GM12873 (cell line): Measurements from ENCODE around the gene GGA2.

Experiments
- TF ChIP-seq, protein P1 (sequence below): IDR thresholded peaks from 2 replicates; pipeline ENCODE4 v1.5.1; 2012; ENCODE audit warnings: low read depth, mild to moderate bottlenecking, moderate library complexity, low read length, control low read depth; ENCODE audit not compliant: insufficient read depth; ENCODE audit errors: missing control alignments

Gene GGA2

DNA sequence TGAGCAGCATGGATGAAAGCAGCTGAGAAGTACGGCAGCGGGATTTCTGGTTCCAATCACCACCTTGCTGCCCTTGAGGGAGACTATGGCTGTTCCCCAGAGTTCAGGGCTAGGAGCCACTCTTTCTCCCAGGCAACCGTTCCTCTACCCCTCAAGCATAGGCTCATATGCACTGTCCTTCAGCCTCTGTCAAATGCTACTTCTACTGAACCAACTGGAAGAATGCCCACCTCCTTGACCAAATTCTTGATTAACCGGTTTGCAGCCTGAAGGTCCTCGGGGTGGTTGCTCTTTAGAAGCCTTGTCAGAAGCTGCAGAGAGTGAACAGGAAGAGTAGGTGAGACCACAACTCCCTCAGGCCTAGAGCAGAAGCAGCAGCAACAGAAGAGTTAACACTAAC lies 23.8 kb downstream of the GGA2 start:
- TF ChIP-seq, protein P1, sequence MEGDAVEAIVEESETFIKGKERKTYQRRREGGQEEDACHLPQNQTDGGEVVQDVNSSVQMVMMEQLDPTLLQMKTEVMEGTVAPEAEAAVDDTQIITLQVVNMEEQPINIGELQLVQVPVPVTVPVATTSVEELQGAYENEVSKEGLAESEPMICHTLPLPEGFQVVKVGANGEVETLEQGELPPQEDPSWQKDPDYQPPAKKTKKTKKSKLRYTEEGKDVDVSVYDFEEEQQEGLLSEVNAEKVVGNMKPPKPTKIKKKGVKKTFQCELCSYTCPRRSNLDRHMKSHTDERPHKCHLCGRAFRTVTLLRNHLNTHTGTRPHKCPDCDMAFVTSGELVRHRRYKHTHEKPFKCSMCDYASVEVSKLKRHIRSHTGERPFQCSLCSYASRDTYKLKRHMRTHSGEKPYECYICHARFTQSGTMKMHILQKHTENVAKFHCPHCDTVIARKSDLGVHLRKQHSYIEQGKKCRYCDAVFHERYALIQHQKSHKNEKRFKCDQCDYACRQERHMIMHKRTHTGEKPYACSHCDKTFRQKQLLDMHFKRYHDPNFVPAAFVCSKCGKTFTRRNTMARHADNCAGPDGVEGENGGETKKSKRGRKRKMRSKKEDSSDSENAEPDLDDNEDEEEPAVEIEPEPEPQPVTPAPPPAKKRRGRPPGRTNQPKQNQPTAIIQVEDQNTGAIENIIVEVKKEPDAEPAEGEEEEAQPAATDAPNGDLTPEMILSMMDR = no peak

DNA sequence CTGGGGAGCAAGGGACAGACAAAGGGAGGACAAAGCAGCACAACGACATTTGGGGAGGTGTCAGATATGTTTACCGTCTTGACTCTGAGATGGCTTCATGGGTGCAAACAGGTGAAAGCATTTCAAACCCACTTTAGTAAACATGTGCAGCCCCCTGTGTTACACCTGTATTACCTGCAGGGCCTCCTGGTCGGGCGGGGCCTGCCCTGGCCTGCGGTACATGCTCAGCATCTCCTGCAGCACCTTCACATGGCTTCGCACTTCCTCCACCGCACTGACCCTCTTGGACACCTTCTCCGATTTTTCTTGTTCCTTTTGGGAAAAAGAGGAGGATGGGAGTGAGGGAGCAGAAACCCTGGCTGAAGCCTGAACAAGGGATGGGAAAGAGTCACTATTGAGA lies 24.5 kb downstream of the GGA2 start:
- TF ChIP-seq, protein P1 = no peak

DNA sequence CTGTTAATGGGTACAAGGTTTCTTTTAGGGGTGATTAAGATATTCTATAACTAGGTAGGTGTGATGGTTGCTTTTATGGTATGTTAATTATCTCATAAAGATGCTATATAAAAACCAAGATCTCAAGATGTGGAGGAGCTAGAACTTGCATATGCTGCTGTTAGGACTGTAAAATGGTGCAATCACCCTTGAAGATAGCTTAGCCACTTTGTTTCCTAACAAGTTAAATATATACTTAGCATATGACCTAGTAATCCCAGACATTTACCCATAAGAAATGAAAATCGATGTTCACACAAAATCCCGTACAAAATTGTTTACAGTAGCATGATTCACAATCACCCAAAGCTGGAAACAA lies 25.1 kb downstream of the GGA2 start:
- TF ChIP-seq, protein P1 = no peak

DNA sequence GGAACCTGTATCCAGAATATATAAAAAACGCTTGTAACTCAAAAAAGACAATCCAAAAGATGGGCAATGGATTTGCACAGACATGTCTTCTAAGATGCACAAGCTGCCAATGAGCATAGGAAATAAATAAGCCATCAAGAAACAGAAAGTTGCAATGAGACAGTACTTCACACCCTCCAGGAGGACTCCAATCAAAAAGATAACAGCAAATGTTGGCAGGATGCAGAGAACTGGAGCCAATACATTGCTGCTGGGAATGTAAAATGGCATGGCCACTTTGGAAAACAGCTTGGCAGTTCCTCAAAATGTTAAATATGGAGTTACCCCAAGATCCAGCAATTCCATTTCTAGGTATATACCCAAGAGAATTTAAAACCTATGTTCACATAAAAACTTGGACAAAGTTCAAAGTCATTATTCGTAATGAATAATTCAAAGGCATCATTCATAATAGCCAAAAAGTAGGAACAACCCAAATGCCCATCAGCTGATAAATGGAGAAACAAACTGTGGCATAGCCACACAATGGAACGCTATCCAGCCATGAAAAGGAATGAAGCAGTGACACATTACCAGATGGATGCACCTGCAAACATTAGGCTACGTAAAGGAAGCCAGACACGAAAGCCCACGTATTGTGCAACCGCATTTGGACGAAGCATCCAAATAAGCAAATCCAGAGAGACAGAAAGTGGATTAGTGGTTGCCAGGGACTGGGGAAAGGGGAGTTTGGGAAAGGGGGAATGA lies 25.6 kb downstream of the GGA2 start:
- TF ChIP-seq, protein P1 = no peak

DNA sequence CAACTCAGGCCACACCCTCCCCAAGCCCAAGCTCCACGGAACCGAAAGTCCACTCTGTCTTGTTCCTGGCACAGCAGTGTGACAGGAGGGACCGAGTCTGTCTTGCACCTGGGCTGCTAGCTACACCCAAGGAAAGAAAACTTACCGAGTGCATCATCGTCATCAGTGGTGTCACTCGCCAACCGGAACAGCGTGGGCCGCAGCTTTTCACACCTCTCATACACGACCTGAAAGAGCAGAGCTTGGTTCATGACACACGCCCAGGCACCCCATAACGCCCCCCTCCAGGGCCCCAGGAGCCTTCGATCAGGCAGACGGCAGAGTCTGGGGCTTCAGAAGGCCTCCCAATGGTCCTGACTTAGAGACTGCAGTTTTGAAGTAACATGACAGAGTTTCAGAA lies 27.5 kb downstream of the GGA2 start:
- TF ChIP-seq, protein P1 = no peak

DNA sequence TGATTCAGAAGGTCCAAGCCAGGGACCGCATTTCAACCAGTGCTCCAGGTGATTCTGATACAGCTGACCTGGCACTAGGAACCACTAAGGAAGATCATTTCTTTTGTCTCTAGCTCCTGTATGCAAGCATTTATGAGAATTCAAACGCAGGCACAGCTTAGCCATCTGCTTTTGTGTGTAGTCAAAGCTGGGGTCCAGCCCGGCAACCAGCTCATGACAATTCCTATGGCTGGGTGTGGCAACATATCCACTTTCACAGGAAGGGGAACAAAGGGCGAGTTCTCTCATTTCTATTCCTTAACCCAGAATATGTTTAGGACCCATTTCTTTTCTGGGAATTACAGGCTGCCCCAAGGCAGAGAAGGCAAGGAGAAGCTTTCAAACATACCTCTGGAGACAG lies 30.0 kb downstream of the GGA2 start:
- TF ChIP-seq, protein P1 = no peak

DNA sequence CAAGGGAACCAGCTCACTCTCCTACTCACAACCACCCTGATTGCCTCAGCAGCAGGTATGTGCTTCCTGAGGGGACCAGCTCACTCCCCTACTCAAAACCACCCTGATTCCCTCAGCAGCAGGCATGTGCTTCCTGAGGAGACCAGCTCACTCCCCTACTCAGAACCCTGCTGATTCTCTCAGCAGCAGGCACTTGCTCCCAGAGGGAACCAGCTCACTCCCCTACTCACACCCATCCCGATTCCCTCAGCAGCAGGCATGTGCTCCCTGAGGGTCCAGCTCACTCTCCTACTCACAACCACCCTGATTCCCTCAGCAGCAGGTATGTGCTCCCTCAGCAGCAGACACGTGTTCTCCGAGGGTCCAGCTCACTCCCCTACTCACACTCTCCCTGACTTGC lies 31.2 kb downstream of the GGA2 start:
- TF ChIP-seq, protein P1 = no peak
